Spinal cord (tissue), 10 donors: ENCODE results near the gene ANKRD11. TPM values are rescaled to one million over a fixed set of nuclear protein-coding genes. Genes with fewer than 3 reads are reported as not detected.
"Not testable (repeated sequence)": the region's sequence is repeated elsewhere in the genome, so short reads cannot be mapped to it uniquely, and the experiment has no call there.

Experiments used
- DNase-seq, 6 donors: peaks; one replicate each; pipeline versions ENCODE4 v3.0.0 to v3.0.0-alpha.2; 2013 to 2015; ENCODE audit warnings: low spot score in 6 of 6, low read depth in 4 of 6
- H3K27ac ChIP-seq: one replicate; pipeline ENCODE4 v1.5.1; 2013; ENCODE audit warnings: low read depth, low read length, control low read depth
- H3K27me3 ChIP-seq: one replicate; pipeline ENCODE4 v1.6.1; 2013; ENCODE audit warnings: low read length; ENCODE audit not compliant: control insufficient read depth, insufficient read depth
- H3K36me3 ChIP-seq: one replicate; pipeline ENCODE4 v1.6.1; 2013; ENCODE audit warnings: low read length; ENCODE audit not compliant: control insufficient read depth, insufficient read depth
- H3K4me1 ChIP-seq: one replicate; pipeline ENCODE4 v1.6.1; 2013; ENCODE audit warnings: low read length; ENCODE audit not compliant: control insufficient read depth, insufficient read depth
- H3K4me3 ChIP-seq: one replicate; pipeline ENCODE4 v1.5.1; 2013; ENCODE audit warnings: low read depth, low read length, control low read depth
- H3K9me3 ChIP-seq: one replicate; pipeline ENCODE4 v1.6.1; 2013; ENCODE audit warnings: low read length; ENCODE audit not compliant: control insufficient read depth, insufficient read depth
- WGBS: methylation state at CpG from one replicate; pipeline ENCODE4 v1.1.5; 2013; ENCODE audit warnings: missing lambda C conversion rate; ENCODE audit not compliant: insufficient coverage; 5-methylcytosine and 5-hydroxymethylcytosine counted together
- polyA plus RNA-seq, 2 donors: library from polyadenylated mRNA; unstranded; fragments of 120-200 nt; gene quantifications; one replicate each; pipeline ENCODE4 v1.2.1, GENCODE V29; 2013; ENCODE audit not compliant: insufficient read length in 2 of 2
- total RNA-seq, 2 donors: library from RNA; depleted of rRNA in 1 of 2; stranded (reverse); fragments of 120-200 nt in 1 of 2; fragments of >200 nt in 1 of 2; gene quantifications; one replicate each; pipeline versions ENCODE4 v1.2.3 to v1.2.4, GENCODE V29; 2013 to 2014
- donor health status: healthy.

ANKRD11 gene
- total and polyA plus RNA-seq, 4 donors: 38.2 to 104 (median 73.5) TPM

DNA sequence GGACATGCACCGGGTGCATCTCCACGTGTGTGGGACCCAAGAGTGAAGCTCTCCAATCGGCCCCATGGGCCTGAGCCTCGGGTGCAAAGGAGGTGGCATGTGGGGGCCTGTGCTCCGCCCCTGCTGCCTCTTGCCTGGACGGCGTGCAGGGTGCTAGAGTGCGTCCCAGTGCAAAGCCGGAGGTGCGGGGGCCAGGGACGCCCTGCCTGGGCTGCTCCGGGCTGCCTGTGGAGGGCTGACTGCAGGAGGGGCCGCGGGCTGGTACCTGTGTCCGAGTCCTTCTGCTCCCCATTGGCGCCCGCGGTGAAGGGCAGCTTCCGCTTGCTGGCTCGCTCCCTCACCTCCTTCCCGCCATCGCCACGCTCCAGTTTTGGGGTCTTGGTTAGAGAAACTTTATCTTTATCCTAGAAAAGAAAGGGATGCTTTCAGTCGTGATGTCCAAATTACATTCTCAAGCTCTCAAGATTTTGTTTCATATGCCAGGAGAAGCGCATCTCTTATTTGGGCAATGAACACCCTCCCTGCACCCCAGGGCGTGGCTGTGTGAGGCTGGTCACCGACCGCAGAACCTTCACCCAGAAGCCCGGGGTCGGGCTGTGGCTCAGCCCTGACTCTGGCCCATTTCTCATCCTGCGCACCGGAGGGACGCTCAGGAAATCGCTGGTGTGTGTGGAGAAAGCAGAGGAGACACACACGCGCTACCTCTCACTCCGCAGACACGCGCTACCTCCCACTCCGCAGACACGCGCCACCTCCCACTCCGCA, 185.2 kb downstream of the ANKRD11 start:
- Histone ChIP-seq H3K27ac (no peak overlapping the region), H3K4me1 (peaks cover 51% of the 10 kb centered on the region)
- WGBS: 96% methylated on average over 19 of the region's 43 CpGs

DNA sequence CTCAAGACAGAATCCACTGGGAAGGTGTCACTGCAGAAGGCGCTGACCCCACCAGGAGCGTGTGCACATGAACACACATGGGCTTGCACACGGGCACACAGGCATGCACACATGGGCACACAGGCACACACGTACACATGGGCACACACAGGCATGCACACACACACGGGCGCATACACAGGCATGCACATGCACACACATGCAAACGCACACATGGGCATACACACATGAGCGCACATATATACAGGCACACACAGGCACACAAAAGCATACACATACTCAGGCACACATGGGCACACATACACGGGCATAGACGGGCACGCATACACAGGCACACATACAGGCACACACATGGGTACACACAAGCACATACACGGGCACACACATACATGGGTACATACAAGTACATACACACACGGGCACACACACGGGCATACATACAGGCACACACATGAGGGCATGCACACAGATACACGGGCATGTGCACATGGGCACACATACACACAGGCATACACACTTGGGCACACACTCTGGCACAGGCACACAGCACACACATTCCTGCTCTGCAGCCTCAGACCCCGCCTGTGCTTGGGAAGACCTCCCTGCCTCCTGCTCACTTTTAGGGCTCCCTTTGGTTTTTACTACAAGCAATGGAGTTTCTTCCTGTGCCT, 186.0 kb downstream of the ANKRD11 start:
- no peak overlapping the region for H3K4me3 ChIP-seq
- WGBS: 94% methylated on average over 16 of the region's 16 CpGs

More for the DNA sequence above, 185.2 kb downstream of the ANKRD11 start:
- Histone ChIP-seq H3K9me3 (no peaks in the 10 kb centered on the region), H3K36me3 (peaks cover 64% of the 10 kb centered on the region), H3K4me3 (no peak overlapping the region), H3K27me3 (no peaks in the 10 kb centered on the region)
- no peak for DNase-seq

GRCh38 chr16:89303617-89304016, 186.7 kb downstream of the ANKRD11 start:
- no peak for DNase-seq

More for the DNA sequence above, 186.0 kb downstream of the ANKRD11 start:
- no peak for DNase-seq
- no peak overlapping the region for H3K27ac ChIP-seq
- peaks cover 52% of the 10 kb centered on the region for H3K4me1 ChIP-seq
- no peaks in the 10 kb centered on the region for H3K27me3 ChIP-seq
- H3K9me3 ChIP-seq: no peaks in the 10 kb centered on the region
- H3K36me3 ChIP-seq: peaks cover 68% of the 10 kb centered on the region

GRCh38 chr16:89300976-89301360, 189.4 kb downstream of the ANKRD11 start:
- Histone ChIP-seq H3K9me3 (no peaks in the 10 kb centered on the region), H3K4me1 (peaks cover 49% of the 10 kb centered on the region), H3K4me3 (no peak overlapping the region), H3K27ac (peak overlapping the region; percentile 67), H3K27me3 (no peaks in the 10 kb centered on the region), H3K36me3 (peaks cover 78% of the 10 kb centered on the region)
- no peak for DNase-seq
- WGBS: 80% methylated on average over 4 of the region's 9 CpGs

More at GRCh38 chr16:89303617-89304016, 186.7 kb downstream of the ANKRD11 start:
- Histone ChIP-seq H3K27me3 (no peaks in the 10 kb centered on the region), H3K9me3 (no peaks in the 10 kb centered on the region), H3K27ac (no peak overlapping the region), H3K36me3 (peaks cover 73% of the 10 kb centered on the region), H3K4me1 (peaks cover 47% of the 10 kb centered on the region), H3K4me3 (no peak overlapping the region)
- WGBS: 85% methylated on average over 8 of the region's 8 CpGs

GRCh38 chr16:89300311-89300975, 189.9 kb downstream of the ANKRD11 start:
- Histone ChIP-seq H3K36me3 (peaks cover 78% of the 10 kb centered on the region), H3K9me3 (no peaks in the 10 kb centered on the region), H3K4me1 (peaks cover 53% of the 10 kb centered on the region), H3K4me3 (no peak overlapping the region), H3K27ac (no peak overlapping the region), H3K27me3 (no peaks in the 10 kb centered on the region)
- DNase-seq: no peak
- WGBS: 84% methylated on average over 21 of the region's 21 CpGs

GRCh38 chr16:89299357-89300111, 190.8 kb downstream of the ANKRD11 start:
- Histone ChIP-seq H3K36me3 (peaks cover 78% of the 10 kb centered on the region), H3K4me1 (peaks cover 60% of the 10 kb centered on the region)
- 97% methylated on average over 9 of the region's 10 CpGs for WGBS
- not testable (repeated sequence) for H3K27me3 ChIP-seq, DNase-seq, H3K27ac ChIP-seq, H3K9me3 ChIP-seq, H3K4me3 ChIP-seq

GRCh38 chr16:89298623-89299225, 191.6 kb downstream of the ANKRD11 start:
- peaks cover 64% of the 10 kb centered on the region for H3K4me1 ChIP-seq
- H3K4me3 ChIP-seq: no peak overlapping the region
- no peak overlapping the region for H3K27ac ChIP-seq
- peaks cover 78% of the 10 kb centered on the region for H3K36me3 ChIP-seq
- WGBS: 86% methylated on average over 9 of the region's 17 CpGs
- no peaks in the 10 kb centered on the region for H3K9me3 ChIP-seq
- DNase-seq: no peak
- H3K27me3 ChIP-seq: no peaks in the 10 kb centered on the region

DNA sequence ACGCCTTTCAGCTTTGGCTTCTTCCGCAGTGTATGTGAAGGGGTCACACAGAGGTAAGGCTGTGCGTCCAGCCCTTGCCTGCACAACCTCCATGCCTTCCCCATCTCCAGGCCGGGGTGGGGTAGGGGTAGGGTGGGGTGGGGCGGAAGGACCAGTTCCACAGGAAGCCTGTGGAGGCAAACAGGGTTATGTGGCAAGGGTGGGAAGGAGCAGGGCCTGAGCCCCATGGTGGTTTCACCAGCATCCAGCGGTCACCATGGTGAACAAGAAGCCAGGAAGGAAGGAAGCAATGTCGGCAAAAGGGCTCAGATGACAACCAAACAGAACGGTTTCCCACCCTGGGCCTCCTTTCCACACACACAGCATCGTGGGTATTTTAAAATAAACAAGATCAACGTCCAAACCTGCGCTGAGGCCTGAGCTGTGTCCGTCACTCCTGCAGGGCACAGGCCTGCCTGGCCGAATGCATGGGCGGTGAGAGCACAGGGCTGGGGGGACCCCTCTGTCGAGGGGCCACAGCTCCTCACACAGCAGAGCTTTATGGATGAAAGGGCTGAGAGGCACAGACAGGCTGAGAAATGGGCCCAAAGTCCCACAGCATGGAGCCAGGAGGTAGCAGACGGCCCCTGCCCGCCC, 192.3 kb downstream of the ANKRD11 start:
- Histone ChIP-seq H3K4me3 (no peak overlapping the region), H3K36me3 (peaks cover 74% of the 10 kb centered on the region), H3K27me3 (no peaks in the 10 kb centered on the region), H3K4me1 (peaks cover 60% of the 10 kb centered on the region), H3K9me3 (no peaks in the 10 kb centered on the region), H3K27ac (no peak overlapping the region)
- no peak for DNase-seq
- WGBS: 70% methylated on average over 10 of the region's 17 CpGs
